NB4 (cell line): ENCODE measurements around the gene SLC22A31.
"Not testable (repeated sequence)": the region's sequence is repeated elsewhere in the genome, so short reads cannot be mapped to it uniquely, and the experiment has no call there.

Experiments used
- DNase-seq: peaks from one replicate; pipeline ENCODE4 v3.0.0; 2010; ENCODE audit warnings: low read depth
- H3K4me3 ChIP-seq: one replicate; pipeline ENCODE4 v1.5.1; 2011; ENCODE audit warnings: mild to moderate bottlenecking, low read depth, low read length, moderate library complexity
- MYC ChIP-seq: IDR thresholded peaks from 2 replicates; pipeline ENCODE4 v1.6.1; 2011; ENCODE audit warnings: low read depth, low read length
- POLR2A ChIP-seq: IDR thresholded peaks from 2 replicates; pipeline ENCODE4 v1.6.1; 2011; ENCODE audit warnings: mild to moderate bottlenecking; ENCODE audit not compliant: insufficient read length; ENCODE audit errors: extremely low read depth
- TF ChIP-seq, protein P1 (sequence below): IDR thresholded peaks from 2 replicates; pipeline ENCODE4 v1.6.1; 2011; ENCODE audit warnings: low read depth, low read length
- TF ChIP-seq, protein P2 (sequence below): IDR thresholded peaks from one replicate; pipeline ENCODE4 v1.5.1; 2012; ENCODE audit warnings: low read depth, low read length

SLC22A31 gene

DNA sequence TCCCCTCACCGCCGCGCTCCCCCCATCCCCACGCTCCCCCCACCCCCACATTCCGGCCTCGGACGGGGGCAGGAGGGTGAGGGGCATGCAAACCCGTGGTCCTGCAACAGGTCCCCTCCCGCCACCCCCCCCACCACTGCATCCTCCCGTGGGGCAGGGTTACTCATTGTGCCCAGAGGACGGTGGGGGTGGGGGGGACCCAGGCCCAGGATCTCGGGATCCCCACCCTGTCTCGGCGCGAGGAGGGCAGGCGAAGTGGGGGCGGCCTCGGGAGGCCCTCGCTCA is 8.5 kb downstream of the SLC22A31 start:
- no peak for DNase-seq
- TF ChIP-seq MYC (no peak), POLR2A (no peak)
- TF ChIP-seq, protein P1, sequence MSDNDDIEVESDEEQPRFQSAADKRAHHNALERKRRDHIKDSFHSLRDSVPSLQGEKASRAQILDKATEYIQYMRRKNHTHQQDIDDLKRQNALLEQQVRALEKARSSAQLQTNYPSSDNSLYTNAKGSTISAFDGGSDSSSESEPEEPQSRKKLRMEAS, result no peak
- TF ChIP-seq, protein P2, sequence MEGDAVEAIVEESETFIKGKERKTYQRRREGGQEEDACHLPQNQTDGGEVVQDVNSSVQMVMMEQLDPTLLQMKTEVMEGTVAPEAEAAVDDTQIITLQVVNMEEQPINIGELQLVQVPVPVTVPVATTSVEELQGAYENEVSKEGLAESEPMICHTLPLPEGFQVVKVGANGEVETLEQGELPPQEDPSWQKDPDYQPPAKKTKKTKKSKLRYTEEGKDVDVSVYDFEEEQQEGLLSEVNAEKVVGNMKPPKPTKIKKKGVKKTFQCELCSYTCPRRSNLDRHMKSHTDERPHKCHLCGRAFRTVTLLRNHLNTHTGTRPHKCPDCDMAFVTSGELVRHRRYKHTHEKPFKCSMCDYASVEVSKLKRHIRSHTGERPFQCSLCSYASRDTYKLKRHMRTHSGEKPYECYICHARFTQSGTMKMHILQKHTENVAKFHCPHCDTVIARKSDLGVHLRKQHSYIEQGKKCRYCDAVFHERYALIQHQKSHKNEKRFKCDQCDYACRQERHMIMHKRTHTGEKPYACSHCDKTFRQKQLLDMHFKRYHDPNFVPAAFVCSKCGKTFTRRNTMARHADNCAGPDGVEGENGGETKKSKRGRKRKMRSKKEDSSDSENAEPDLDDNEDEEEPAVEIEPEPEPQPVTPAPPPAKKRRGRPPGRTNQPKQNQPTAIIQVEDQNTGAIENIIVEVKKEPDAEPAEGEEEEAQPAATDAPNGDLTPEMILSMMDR, result no peak
- peak overlapping the region; percentile 25 for H3K4me3 ChIP-seq

DNA sequence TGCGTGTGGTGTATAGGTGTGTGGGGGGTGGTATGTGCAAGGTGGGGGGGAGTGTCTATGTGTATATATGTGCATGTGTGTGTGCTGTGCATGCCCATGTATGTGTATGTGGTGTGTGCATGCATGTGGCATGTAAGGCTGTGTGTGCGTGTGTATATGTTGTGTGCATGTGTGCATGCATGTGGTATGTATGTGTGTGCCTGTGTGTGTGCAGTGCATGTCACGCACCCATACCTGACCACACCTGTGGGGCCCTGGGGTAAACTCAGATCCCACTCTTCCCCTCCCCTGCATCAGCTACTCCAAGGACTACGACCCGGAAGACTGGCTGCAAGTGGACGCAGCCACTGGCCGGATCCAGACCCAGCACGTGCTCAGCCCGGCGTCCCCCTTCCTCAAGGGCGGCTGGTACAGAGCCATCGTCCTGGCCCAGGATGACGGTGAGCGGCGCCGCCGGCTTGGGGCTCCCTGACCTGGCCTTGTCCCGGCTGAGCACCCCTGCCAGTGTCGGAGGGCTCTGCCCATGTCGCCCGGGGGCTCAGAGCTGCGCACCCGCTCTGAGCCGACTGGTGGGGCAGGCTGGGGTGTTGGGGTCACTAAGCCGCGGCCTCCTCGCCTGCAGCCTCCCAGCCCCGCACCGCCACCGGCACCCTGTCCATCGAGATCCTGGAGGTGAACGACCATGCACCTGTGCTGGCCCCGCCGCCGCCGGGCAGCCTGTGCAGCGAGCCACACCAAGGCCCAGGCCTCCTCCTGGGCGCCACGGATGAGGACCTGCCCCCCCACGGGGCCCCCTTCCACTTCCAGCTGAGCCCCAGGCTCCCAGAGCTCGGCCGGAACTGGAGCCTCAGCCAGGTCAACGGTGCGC is 9.1 kb downstream of the SLC22A31 start:
- TF ChIP-seq, protein P1, result no peak
- no peak for TF ChIP-seq POLR2A
- TF ChIP-seq MYC, result no peak
- TF ChIP-seq, protein P2, result no peak
- H3K4me3 ChIP-seq, result no peak overlapping the region
- DNase-seq, result peak; percentile 16

DNA sequence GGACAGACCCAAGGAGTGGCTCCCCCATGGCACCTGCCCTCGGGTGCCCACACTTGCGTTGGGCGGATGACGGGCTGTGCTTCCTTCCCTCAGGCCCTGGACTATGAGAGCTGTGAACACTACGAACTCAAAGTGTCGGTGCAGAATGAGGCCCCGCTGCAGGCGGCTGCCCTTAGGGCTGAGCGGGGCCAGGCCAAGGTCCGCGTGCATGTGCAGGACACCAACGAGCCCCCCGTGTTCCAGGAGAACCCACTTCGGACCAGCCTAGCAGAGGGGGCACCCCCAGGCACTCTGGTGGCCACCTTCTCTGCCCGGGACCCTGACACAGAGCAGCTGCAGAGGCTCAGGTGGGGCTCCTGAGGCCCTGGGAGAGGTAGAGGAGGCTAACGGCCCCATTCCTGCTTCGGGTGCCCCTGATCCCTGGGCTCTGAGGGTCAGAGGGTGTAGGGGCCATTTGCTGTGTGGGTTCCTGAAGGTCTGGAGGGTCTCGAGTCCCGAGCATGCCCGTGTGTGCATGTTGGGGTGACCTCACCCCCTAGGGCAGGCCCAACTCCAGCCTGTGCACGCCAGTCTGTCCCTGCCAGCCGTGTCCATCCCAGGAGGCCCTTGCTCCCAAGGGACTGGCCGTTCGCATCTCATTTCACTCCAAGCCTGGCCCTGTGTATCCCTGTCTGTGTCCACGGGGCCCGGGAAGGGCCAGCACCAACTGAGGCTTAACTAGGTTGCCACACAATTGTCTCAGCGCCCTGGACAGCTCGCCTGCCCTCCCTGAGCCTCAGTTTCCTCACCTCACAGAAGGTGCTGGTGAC is 10.0 kb downstream of the SLC22A31 start:
- TF ChIP-seq, protein P1, result no peak
- TF ChIP-seq MYC (no peak), POLR2A (no peak)
- TF ChIP-seq, protein P2, result no peak
- H3K4me3 ChIP-seq, result no peak overlapping the region
- DNase-seq, result peak; percentile 12

DNA sequence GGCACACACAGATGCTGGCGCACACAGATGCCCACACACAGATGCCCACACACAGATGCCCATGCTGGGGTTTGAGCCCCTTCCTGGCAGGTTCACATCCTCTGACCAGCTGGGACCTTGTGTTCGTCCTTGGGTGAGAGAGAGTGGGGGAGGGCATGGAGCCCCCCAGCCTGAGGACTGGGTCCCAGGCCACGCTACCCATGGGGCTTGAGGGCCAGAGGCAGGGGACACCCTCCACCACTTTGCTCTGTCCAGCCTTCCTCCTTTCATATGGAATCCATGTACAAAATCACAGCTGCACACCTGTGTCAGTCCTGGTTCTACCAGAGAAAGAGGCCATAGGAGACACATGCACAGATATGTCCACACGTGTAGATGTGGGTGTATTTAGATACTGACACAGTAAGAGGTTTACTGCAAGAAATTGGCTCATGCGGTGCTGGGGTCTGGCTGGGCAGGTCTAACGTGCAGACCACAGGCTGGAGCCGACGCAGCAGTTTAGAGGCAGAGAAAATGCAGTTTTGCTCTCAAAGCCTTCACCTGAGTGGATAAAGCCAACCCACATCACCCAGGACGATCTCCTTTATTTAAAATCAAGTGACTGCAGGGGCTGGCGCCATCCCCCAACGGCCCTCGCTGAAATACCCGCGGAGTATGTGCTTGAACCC is 10.8 kb downstream of the SLC22A31 start:
- no peak overlapping the region for H3K4me3 ChIP-seq
- no peak for DNase-seq
- no peak for TF ChIP-seq MYC
- no peak for TF ChIP-seq POLR2A
- TF ChIP-seq, protein P1, result no peak
- TF ChIP-seq, protein P2, result no peak

DNA sequence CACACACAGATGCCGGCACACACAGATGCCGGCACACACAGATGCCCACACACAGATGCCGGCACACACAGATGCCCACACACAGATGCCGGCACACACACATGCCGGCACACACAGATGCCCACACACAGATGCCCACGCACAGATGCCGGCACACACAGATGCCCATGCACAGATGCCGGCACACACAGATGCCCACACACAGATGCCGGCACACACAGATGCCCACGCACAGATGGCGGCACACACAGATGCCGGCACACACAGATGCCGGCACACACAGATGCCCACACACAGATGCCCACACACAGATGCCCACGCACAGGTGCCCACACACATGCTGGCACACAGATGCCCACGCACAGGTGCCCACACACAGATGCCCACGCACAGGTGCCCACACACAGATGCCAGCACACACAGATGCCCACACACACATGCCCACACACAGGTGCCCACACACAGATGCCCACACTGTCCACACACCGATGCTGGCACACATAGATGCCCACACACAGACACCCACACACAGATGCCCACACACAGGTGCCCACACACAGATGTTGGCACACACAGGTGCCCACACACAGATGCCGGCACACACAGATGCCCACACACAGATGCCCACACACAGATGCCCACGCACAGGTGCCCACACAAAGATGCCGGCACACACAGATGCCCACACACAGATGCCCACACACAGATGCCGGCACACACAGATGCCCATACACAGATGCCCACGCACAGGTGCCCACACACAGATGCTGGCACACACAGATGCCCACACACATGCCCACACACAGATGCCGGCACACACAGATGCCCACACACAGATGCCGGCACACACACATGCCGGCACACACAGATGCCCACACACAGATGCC is 11.6 kb downstream of the SLC22A31 start:
- not testable (repeated sequence) for DNase-seq

More for the DNA sequence above, 11.6 kb downstream of the SLC22A31 start:
- not testable (repeated sequence) for H3K4me3 ChIP-seq
